HG02759 (cell line): Measurements from ENCODE around the gene RNF224.
"Not testable (repeated sequence)": the region's sequence is repeated elsewhere in the genome, so short reads cannot be mapped to it uniquely, and the experiment has no call there.

Experiments
- ATAC-seq: cut with Tn5 transposase; IDR thresholded peaks from one replicate; pipeline ENCODE4 v1.9.1; 2021; ENCODE audit warnings: mild to moderate bottlenecking, moderate library complexity; ENCODE audit not compliant: unreplicated experiment

Gene RNF224

DNA sequence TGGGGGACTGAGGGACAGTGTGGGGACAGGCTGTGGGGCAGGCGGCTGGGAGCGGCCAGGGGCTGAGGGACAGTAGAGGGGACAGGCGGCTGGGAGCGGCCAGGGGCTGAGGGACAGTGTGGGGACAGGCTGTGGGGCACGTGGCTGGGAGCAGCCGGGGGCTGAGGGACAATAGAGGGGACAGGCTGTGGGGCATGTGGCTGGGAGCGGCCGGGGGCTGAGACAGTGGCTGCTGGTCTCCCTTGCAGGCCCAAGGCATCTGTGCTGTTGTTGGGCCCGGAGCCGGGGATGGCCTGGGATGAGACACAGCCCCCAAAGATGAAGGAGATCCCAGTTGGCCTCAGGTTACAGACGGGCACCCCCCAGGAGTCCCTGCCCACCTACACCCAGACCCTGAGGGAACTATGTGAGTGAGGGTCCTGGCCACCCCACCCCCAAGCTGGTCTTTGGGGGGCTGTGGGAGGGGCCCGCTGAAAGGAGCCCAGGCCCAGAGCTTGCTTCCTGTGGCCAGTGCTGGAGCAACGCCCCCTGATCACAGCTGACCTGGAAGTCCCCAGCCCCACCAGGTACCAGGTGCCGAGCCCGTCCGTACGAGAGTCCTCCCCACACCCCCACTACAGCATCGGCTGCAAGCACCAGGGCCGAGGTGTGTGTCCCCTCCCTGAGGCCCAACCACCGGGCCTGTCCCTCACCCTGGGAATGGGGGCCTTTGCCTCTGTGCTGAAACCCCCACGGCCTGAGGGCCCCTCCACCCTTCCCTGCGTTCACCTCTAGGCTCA is 24.4 kb downstream of the RNF224 start:
- no peak for ATAC-seq

DNA sequence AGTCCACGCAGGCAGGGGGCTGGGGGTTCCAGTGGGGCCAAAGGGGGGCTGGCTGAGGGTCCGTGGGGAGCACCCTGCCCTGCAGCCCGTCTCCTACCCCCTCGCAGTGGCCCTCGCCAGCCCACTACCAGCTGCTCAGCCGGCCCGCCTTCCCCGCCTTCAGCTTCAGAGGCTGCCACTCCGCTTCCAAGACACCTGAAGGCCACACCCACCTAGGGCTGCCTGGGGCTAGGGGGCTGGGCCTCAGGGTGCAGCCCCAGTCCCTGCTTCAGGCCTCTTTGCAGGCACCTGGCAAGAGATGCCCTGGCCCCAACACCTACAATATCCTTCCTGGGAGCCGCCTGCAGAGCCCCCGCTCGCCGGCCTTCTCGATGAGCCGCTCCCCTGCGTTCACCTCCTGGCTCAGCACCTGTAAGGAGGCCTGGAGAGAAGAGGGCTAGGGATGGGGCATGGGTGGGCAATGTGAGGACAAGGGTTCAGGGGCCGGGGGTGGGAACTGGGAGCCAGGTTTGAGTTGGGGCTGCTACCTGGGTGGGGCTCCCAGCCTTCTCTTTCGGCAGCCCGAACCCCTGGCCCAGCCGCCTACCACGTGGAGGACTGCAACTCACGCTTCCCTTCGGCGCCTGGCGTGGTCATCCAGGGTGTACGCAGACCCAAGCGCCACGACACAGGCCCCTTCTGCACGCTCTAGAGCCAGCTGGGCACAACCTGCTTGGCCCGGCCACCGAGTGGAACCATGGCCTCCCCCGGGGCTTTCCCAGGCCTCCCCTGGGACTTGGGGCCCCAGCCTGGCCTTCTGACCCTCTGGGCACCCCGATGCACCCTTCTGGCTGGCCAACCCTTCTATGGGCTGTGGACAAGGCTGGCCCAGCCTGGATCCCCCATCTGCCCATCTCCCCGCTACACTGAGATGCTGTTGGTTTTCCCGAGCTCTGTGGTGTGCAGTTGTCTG is 25.5 kb downstream of the RNF224 start:
- ATAC-seq: no peak

DNA sequence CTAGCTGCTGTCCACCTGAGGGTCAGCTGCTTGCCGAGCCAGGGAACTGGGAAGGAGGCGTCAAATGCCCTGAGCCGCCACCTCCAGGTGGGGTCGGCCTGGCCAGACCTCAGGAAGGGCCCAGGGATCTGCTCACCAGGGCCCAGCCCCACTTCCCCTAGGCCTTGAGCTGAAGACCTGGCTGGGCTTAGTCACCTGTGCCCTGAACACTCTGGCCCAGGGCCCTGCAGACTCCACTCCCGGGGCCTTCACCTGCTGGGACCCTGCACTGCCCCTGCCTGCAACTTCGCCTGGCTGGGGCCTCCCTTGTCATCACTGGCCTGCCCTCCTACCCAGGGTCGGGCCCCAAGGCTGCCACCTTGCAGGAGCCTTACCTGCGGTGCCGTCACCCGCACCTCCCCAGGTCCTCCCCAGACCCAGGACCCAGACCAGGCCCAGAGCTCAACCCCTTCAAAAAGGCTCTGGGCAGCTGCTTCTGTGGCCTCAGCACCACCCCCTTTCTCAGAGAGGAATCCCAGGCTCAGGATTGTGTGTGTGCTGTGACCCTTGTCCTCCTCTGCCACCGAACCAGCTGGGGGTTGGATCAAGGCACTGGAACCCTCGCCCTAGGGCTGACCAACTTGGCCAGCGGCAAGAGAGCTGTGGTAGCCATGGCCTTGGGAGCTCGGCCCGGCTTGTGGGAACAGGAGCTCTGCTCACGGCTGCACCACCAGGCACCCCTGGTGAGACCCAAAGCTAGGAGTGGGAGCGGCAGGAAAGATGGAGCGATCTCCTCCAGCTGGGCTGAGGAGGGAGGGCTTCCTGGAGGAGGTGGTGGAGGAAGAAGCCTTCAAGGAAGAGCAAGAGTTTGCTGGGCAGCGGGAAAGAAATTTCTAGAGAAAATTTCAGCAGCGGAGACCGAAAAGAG is 26.7 kb downstream of the RNF224 start:
- no peak for ATAC-seq

DNA sequence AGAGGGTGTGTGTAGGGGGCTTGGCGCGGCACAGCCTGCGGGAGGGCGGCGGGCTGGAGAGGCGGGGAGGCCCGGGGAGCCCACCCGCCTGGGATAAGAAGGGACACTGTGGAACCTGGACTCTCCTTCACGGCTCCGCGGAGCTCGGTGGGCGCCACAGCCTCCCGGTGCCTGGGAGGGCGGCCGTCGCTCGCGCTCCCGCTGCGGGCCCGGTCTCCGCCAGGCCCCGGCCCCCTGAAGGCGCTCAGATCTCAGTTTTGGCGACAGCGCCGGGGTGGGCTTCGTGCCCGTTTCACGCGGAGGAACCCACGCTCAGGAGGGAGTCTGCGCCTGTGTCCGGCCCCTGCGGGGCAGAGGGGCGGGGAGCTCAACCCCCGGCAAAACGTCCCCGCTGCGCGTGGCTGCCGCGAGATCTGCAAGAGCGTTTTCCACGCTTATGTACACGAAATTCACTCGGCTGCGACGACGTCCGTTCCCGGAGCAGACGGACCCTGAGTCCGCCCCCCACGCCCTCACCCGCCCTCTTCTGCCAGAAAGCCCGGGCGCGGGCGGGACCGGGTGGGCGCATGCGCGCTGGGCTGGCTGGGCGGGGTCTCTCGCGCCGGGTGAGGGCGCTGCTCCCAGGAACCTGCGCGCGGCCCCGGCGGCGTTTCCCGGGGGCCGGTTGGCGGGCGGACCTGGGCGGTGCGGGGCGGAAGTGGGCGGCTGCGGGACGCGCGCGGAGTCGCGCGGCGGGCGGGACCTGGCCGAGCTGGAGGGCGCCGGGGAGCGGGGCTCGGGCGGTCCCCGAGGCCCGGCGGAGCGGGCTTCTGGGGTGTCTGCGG is 27.5 kb downstream of the RNF224 start, which contains the start of gene NELFB:
TSS of gene NELFB (plus strand) at position 704 of the 824 bp plus-strand sequence.
- ATAC-seq: peak; percentile 85

DNA sequence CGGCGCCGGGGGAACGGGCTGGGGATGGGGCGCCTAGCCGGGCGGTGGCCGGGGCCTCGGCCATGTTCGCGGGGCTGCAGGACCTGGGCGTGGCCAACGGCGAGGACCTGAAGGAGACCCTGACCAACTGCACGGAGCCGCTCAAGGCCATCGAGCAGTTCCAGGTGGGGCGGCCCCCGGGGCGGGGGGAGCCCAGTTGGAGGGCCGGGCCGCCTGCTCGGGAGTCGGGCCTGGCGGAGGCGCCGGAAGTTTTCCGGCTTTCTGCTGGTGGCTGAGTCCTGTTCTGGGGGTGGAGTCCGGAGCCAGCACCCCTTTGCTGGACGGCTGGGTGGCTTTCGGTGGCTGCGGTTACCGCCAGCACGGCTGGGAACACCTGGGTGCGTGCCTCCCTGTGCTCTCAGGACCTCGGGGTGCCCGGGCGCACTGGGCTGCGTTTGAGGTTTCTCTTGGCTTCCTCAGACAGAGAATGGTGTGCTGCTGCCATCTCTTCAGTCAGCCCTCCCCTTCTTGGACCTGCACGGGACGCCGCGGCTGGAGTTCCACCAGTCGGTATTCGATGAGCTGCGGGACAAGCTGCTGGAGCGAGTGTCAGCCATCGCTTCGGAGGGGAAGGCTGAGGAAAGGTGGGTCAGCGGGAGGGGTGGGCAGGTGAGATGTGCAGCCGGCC is 28.3 kb downstream of the RNF224 start:
- ATAC-seq: no peak

DNA sequence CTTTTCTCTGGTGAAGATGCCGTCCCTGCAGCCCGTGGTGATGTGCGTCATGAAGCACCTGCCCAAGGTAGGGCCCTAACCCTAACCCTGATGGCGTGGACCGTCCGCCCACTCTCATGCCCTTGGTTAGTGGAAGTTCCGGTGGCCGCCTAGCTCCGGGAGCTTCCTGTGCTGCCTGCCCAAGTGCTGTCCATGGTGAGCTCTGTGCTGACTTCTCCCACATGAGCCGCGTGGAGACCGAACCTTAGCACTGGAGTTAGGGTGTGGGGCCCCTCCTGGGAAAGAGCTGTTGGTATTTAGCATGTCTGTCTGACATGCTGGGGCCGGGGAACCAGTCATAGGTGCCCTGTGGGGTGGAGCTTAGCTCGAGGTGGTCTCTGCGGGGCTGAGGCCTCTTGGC is 29.1 kb downstream of the RNF224 start:
- ATAC-seq: no peak

DNA sequence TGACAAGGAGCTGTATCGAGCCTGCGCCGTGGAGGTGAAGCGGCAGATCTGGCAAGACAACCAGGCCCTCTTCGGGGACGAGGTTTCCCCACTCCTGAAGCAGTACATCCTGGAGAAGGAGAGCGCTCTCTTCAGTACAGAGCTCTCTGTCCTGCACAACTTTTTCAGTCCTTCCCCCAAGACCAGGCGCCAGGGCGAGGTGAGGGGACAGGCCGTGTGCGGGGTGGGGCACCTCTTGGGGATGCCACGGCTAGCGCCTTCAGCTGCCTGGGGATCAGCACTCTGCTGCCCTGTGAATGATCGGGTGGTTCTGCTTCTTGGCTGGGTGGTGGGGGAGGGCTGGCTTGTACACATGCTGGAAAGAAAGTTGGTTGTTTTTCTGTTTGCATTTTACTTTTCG is 29.6 kb downstream of the RNF224 start:
- no peak for ATAC-seq

DNA sequence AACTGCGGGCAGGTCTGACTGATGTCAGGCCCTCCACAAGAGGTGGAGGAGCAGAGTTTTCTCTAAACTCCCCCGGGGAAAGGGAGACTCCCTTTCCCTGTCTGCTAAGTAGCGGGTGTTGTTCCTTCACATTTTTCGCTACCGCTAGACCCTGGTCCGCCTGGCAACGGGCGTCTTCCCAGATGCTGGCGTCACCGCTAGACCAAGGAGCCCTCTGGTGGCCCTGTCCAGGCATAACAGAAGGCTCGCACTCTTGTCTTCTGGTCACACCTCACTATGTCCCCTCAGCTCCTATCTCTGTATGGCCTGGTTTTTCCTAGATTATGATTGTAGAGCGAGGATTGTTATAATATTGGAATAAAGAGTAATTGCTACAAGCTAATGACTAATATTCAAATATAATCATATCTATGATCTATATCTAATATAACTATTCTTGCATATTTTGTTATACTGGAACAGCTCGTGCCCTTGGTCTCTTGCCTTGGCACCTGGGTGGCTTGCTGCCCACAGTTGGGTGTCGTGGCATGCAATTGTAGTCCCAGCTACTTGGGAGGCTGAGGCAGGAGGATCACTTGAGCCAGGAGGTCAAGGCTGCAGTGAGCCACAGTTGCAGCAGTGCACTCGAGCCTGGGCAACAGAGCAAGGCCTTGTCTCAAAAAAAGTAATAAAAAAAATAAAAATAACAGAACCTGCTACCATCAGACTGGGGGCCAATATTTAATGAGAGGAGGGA is 35.0 kb downstream of the RNF224 start:
- not testable (repeated sequence) for ATAC-seq

DNA sequence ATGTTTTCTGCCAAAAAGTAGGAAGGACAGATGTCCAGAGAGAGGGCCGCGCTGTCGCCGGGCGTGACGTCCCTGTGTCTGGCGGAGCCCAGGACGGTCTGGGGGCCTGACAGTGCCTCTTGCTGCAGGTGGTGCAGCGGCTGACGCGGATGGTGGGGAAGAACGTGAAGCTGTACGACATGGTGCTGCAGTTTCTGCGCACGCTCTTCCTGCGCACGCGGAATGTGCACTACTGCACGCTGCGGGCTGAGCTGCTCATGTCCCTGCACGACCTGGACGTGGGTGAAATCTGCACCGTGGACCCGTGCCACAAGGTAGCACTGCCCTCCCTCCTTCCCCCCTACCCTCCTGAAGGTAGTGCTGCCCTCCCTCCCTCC is 35.6 kb downstream of the RNF224 start:
- no peak for ATAC-seq

DNA sequence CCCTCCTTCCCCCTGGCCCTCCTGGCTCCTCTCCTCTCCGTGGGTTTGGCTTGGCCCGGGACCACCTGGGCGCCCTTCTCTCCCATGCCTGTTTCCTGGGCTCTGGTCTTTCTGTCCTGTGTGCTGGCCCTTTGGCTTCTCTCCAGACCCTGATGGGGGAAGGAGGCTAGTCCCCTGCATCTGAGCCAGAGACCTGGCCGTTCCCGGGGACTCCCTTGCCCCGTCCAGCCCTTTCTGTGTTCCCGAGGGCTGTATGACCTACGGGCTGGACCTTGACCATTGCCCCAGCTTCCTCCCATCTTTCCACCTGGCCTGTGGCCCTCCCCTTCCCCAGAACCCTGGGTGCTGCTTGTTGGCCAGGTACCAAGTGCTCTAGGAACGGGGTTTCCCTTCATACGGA is 36.2 kb downstream of the RNF224 start:
- ATAC-seq: no peak

DNA sequence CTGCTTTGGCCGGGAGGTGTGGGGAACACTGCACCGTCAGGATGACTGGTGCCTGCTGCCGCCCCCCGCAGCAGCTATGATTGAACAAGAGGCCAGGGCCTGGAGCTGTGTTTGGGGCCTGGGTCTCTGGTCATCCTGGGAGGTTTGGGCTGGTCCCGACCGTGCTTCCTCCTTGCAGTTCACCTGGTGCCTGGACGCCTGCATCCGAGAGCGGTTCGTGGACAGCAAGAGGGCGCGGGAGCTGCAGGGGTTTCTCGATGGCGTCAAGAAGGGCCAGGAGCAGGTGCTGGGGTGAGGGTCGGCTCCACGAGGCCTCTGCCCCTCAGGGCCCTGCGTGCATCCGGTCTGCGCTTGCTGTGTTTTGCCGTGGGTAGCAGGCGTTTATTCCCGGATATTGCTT is 36.8 kb downstream of the RNF224 start:
- ATAC-seq: no peak

DNA sequence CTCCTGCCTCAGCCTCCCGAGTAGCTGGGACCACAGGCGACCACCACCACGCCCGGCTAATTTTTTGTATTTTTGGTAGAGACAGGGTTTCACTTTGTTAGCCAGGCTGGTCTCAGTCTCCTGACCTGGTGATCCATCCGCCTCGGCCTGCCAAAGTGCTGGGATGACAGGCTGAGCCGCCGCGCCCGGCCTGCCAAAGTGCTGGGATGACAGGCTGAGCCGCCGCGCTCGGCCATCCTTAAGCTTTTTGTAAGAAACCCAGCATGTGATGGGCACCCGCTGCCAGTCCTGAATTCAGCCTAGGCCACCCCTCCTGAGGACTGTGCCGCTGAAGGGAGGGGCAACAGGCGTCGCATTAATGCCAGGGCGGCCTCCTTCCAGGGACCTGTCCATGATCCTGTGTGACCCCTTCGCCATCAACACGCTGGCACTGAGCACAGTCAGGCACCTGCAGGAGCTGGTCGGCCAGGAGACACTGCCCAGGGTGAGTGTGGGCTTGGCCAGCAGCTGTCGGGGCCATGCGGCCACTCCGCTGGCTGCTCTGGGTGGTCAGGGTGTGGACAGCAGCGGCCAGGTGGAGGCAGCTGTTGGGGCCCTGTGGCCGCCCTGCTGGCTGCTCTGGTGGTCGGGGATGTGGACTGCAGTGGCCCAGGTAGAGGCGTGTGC is 38.3 kb downstream of the RNF224 start:
- ATAC-seq: no peak

DNA sequence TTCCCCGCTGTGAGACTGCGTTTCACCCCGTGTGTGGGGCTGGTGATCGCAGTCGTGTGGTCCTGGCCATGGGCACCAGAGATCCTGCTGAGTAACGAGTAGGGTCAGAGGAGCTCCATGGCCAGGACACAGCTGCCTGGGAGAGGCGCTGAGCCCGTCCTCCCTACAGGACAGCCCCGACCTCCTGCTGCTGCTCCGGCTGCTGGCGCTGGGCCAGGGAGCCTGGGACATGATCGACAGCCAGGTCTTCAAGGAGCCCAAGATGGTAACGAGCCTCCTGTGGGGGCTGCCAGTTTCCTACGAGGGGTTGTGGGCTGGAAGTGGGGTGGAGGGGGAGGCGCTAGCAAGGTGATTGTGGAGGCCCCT is 38.8 kb downstream of the RNF224 start:
- ATAC-seq: no peak

DNA sequence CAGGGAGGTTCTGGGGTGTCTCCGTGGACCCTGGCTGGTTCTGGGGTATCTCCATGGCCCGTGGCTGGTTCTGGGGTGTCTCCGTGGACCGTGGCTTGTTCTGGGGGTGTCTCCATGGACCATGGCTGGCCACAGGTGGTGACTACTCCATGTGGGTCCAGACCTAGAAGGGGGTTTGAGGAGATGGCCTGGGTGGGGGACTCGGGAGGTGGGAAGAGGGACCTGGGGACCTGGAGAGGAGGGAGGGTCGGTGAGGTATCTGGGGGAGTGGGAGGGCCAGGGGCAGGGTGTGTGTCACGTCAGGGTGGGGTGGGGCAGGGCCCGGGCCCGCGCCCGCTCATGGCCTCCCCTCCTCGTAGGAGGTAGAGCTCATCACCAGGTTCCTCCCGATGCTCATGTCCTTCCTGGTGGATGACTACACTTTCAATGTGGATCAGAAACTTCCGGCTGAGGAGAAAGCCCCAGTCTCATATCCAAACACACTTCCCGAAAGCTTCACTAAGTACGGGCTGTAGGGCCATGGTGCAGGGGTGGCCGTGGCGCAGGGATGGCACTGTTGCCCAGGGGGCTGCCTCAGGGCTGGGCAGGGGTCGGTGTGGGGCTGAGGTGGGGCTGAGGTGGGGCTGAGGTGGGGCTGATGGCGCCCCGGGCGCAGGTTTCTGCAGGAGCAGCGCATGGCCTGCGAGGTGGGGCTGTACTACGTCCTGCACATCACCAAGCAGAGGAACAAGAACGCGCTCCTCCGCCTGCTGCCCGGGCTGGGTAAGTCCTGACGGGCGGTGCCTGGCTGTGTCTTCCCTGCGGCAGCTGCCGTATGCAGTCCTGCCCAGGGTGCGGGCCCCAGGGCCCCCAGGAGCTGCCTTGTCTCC is 39.5 kb downstream of the RNF224 start:
- ATAC-seq: no peak

DNA sequence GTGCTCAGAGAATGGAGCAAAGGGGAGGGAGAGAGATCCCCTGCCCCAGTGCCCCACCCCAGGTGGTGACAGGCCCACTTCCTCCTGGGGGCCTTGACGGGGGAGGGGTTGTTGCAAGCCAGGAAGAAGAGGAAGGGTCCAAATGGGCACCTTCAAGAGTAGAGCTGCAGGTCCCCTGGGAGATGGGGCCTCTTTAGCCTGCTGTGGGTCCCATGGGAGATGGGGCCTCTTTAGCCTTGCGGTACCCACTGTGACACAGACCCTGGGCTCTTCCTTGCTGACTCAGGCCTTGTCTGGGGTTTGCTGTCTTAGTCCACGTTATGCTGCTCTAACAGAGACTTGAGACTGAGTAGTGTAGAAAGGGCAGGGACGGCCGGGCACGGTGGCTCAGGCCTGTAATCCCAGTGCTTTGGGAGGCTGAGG is 40.6 kb downstream of the RNF224 start:
- ATAC-seq: no peak

DNA sequence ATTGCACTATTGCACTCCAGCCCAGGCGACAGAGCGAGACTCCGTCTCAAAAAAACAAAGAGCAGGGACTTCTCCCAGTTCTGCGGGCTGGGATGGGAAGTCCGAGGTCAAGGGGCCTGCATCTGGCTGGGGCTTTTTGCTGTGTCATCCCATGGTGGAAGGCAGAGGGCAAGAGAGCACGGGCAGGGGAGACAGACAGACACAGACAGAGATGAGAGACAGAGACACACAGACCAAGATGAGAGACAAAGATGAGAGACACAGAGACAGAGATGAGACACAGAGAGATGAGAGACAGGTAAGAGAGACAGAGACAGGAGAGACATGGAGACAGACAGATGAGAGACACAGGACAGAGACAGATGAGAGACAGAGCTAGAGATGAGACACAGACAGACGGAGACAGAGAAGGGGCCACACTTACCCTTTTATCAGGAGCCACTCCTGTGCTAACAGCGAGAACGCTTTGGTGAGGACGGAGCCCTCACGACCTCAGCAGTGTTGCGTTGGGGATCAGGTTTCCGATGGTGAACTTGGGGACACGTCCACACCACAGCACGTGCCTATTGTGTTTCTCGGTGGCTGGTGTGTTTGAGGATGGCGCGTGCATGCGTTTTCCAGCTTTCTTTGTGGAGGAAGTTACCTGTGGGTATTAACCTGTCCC is 41.4 kb downstream of the RNF224 start:
- ATAC-seq: no peak

DNA sequence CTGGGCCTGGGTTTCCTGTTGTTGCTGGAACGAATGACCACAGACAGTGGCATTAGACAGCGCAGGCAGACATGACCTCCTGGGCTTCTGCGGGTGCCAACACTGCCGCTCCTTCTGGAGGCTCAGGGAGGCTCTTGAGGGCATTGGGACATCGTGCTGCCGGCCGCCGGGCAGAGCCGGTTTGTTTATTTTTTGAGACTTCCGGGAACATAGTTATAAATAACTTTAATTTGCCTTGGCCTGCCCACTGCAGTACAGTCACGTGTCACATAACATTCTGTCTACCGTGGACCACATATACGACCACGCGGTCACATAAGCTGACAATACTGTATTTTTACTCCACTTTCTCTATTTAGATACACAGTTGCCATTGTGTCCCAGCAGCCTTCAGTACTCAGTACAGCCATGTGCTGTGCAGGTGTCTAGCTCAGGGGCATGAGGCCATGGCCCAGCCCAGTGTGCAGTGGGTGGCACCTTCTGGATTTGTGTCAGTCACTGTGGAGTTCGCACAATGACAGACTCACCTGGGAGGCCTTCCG is 42.0 kb downstream of the RNF224 start:
- ATAC-seq: no peak
